ENCODE measurements around the gene UNC13B. TPM values are rescaled to one million over a fixed set of nuclear protein-coding genes. Genes with fewer than 3 reads are reported as not detected.

UNC13B gene
- total RNA-seq, 1 donor from 2014 or later = 52.7 TPM

- no peak for DNase-seq (ENCODE audit: low read depth)
Observed at GRCh38 chr9:35333551-35333950, 171.7 kb downstream of the UNC13B start.

GRCh38 chr9:35335164-35335563 lies 173.4 kb downstream of the UNC13B start:
- DNase-seq (ENCODE audit: low read depth) = peak; percentile 6

GRCh38 chr9:35338086-35338485 lies 176.3 kb downstream of the UNC13B start:
- no peak for DNase-seq (ENCODE audit: low read depth)

GRCh38 chr9:35338561-35339274 lies 176.9 kb downstream of the UNC13B start:
- DNase-seq (ENCODE audit: low read depth) = no peak

- DNase-seq (ENCODE audit: low read depth) = no peak
Observed at GRCh38 chr9:35340046-35340445, 178.2 kb downstream of the UNC13B start.

- no peak for DNase-seq (ENCODE audit: low read depth)
Observed at GRCh38 chr9:35341021-35341420, 179.2 kb downstream of the UNC13B start.

- DNase-seq (ENCODE audit: low read depth) = no peak
Observed at GRCh38 chr9:35341585-35341984, 179.8 kb downstream of the UNC13B start.

- no peak for DNase-seq (ENCODE audit: low read depth)
Observed at GRCh38 chr9:35342221-35342958, 180.6 kb downstream of the UNC13B start.

GRCh38 chr9:35348109-35348508 lies 186.3 kb downstream of the UNC13B start:
- DNase-seq (ENCODE audit: low read depth) = no peak

- peak; percentile 16 for DNase-seq (ENCODE audit: low read depth)
Observed at GRCh38 chr9:35349287-35349990, 187.6 kb downstream of the UNC13B start.

- no peak for DNase-seq (ENCODE audit: low read depth)
Observed at GRCh38 chr9:35350212-35350611, 188.4 kb downstream of the UNC13B start.

- peak; percentile 81 for DNase-seq (ENCODE audit: low read depth)
Observed at GRCh38 chr9:35350827-35351549, 189.2 kb downstream of the UNC13B start.

GRCh38 chr9:35353731-35354365 lies 192.0 kb downstream of the UNC13B start:
- DNase-seq (ENCODE audit: low read depth) = no peak

GRCh38 chr9:35355939-35356338 lies 194.1 kb downstream of the UNC13B start:
- DNase-seq (ENCODE audit: low read depth) = no peak

- DNase-seq (ENCODE audit: low read depth) = no peak
Observed at GRCh38 chr9:35357116-35357515, 195.3 kb downstream of the UNC13B start.

GRCh38 chr9:35357826-35358225 lies 196.0 kb downstream of the UNC13B start:
- no peak for DNase-seq (ENCODE audit: low read depth)

GRCh38 chr9:35364817-35365585 lies 203.2 kb downstream of the UNC13B start:
- no peak for DNase-seq (ENCODE audit: low read depth)

- DNase-seq (ENCODE audit: low read depth) = no peak
Observed at GRCh38 chr9:35366627-35367026, 204.8 kb downstream of the UNC13B start.

GRCh38 chr9:35367451-35367850 lies 205.6 kb downstream of the UNC13B start:
- DNase-seq (ENCODE audit: low read depth) = peak; percentile 84

- no peak for DNase-seq (ENCODE audit: low read depth)
Observed at GRCh38 chr9:35370241-35370640, 208.4 kb downstream of the UNC13B start.

- DNase-seq (ENCODE audit: low read depth) = no peak
Observed at GRCh38 chr9:35374436-35374835, 212.6 kb downstream of the UNC13B start.
